Measurements from ENCODE around the gene TOR4A. TPM values are rescaled to one million over a fixed set of nuclear protein-coding genes. Genes with fewer than 3 reads are reported as not detected.

Gene TOR4A
- total and polyA plus RNA-seq, 12 donors: 4.7 to 21.5 (median 16.5) TPM

DNA sequence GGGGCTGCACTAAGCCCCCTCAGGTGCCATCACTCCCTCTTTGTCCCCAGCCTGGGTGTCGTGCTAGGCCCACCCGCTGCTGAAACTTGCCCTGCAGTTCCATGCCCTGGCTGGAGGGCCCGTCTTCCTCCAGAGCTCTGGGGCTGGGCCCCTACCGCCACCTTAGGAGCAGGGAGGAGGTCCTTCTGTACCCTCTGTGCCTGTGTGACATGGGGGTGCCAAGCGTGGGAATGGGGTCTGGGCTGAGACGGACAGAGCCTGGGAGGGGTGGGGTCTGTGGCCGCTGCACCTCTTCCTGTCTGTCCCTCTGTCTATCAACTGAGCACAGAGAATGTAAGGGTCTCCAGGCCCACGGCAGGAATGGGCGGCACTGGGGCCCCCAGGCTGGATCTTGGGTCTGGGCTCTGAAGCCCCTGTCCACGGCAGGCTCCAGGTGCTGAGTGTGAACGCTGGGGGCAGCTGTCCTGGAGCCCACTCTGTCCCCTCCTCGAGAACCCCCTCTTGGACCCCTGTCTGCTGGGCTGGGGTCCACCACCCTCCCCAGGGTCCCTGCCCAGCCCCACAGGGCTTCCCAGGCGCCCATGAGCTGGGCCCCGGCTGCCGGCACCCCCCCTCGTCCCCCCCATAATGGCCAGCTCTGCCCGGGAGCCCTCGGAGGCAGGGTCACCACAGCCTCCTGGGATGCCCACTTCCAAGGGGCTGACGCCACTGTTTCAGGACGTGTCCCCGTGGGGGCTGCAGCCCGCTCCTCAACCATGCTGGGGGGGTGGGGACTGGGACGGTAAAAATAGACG, 40.4 kb downstream of the TOR4A start:
- Histone ChIP-seq H3K4me1 (peaks cover 31 to 82% (median 62%) of the 10 kb centered on the region in 9 donors), H3K4me3 (no peak overlapping the region), H3K27me3 (peaks cover 0 to 25% (median 12%) of the 10 kb centered on the region in 7 donors), H3K9me3 (no peaks in the 10 kb centered on the region), H3K27ac (peak overlapping the region; percentile 61 to 91 (median 84)), H3K36me3 (no peaks in the 10 kb centered on the region)
- DNase-seq (peak in 1 of 2 donors; percentile 10), ATAC-seq (peak in 4 of 8 donors; percentile 1 to 29 (median 18))
- intact Hi-C loops (cut with DNase I): no loop called here
- no peak for TF ChIP-seq CTCF (IDR thresholded peaks at IDR 0.05)
- 70 to 72% methylated on average over 24 of the region's 24 CpGs for WGBS, 2 donors

DNA sequence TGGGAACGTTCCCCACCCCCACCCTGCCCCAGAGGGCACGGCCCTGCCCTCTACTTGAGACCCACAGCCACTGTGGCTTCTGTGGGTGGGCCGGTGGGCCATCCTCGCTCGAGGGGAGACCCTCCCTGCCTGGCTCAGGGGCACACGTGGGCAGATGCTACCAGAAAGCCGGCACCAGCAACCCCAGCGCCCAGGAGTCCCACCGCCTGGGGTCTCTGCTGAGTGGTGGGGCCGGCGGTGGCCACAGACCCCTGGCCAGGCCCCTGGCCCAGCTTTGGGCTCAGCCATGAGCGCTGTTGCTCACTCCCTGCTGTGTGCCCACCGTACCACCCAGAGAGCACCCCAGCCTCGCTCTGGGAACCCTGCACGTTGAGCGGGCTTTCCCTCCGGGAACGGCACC, 41.1 kb downstream of the TOR4A start:
- Histone ChIP-seq H3K4me3 (peak overlapping the region in 4 of 10 donors; percentile 1 to 28 (median 6)), H3K4me1 (peaks cover 31 to 82% (median 62%) of the 10 kb centered on the region in 9 donors), H3K27ac (peak overlapping the region; percentile 57 to 91 (median 84)), H3K27me3 (peaks cover 0 to 25% (median 12%) of the 10 kb centered on the region in 7 donors), H3K36me3 (no peaks in the 10 kb centered on the region), H3K9me3 (no peaks in the 10 kb centered on the region)
- ATAC-seq: no peak
- no peak for TF ChIP-seq CTCF (IDR thresholded peaks at IDR 0.05)
- 63 to 67% methylated on average over 18 of the region's 18 CpGs for WGBS, 2 donors
- DNase-seq: no peak
- intact Hi-C loops (cut with DNase I): no loop called here

GRCh38 chr9:137319011-137319738, 41.6 kb downstream of the TOR4A start:
- ATAC-seq (peak; percentile 37 to 84 (median 76)), DNase-seq (peak; percentile 71 to 81)
- intact Hi-C loops (cut with DNase I): no loop called here
- Histone ChIP-seq H3K4me1 (peaks cover 31 to 77% (median 62%) of the 10 kb centered on the region in 9 donors), H3K4me3 (peak overlapping the region in 4 of 10 donors; percentile 1 to 28 (median 6)), H3K36me3 (no peaks in the 10 kb centered on the region), H3K9me3 (no peaks in the 10 kb centered on the region), H3K27ac (peak overlapping the region; percentile 57 to 91 (median 84)), H3K27me3 (peaks cover 0 to 25% (median 12%) of the 10 kb centered on the region in 7 donors)
- TF ChIP-seq CTCF (IDR thresholded peaks at IDR 0.05): peak; percentile 39 to 73 (median 53)
- WGBS, 2 donors: 57 to 61% methylated on average over 26 of the region's 26 CpGs

All from heart right ventricle (tissue), 16 donors.